IMR-90 (cell line): Measurements from ENCODE around the gene ANKRD10.

Experiments used
- CEBPB ChIP-seq: IDR thresholded peaks from 2 replicates; pipeline ENCODE4 v1.6.1; 2012; ENCODE audit warnings: low read depth, low read length, improper control_type of control experiment
- CHD1 ChIP-seq: IDR thresholded peaks from 2 replicates; pipeline ENCODE4 v1.6.1; 2012; ENCODE audit warnings: low read depth, low read length, improper control_type of control experiment
- CTCF ChIP-seq: conservative IDR thresholded peaks from 2 replicates; pipeline ENCODE4 v1.5.1; 2012; ENCODE audit warnings: mild to moderate bottlenecking, low read depth, low read length, improper control_type of control experiment
- FOS ChIP-seq: fragments of 150-350 bp; IDR thresholded peaks from 2 replicates; pipeline ENCODE4 v1.6.1; 2016; ENCODE audit warnings: low read depth, low read length
- MAFK ChIP-seq: IDR thresholded peaks from 2 replicates; pipeline ENCODE4 v1.6.1; 2012; ENCODE audit warnings: low read depth, low read length, improper control_type of control experiment
- MAZ ChIP-seq: IDR thresholded peaks from 2 replicates; pipeline ENCODE4 v1.6.1; 2012; ENCODE audit warnings: low read depth, mild to moderate bottlenecking, low read length, improper control_type of control experiment, moderate library complexity, borderline replicate concordance
- MXI1 ChIP-seq: IDR thresholded peaks from 2 replicates; pipeline ENCODE4 v1.6.1; 2012; ENCODE audit warnings: low read depth, mild to moderate bottlenecking, low read length, moderate library complexity, borderline replicate concordance
- POLR2A ChIP-seq: IDR thresholded peaks from 2 replicates; pipeline ENCODE4 v1.6.1; 2012; ENCODE audit warnings: mild to moderate bottlenecking, low read depth, low read length
- RCOR1 ChIP-seq: IDR thresholded peaks from 2 replicates; pipeline ENCODE4 v1.6.1; 2012; ENCODE audit warnings: mild to moderate bottlenecking, low read length, improper control_type of control experiment; ENCODE audit not compliant: insufficient replicate concordance
- RFX5 ChIP-seq: IDR thresholded peaks from 2 replicates; pipeline ENCODE4 v1.8.0; 2012; ENCODE audit warnings: low read depth, mild to moderate bottlenecking, low read length, moderate library complexity
- USF2 ChIP-seq: fragments of 150-350 bp; IDR thresholded peaks from 2 replicates; pipeline ENCODE4 v1.6.1; 2017; ENCODE audit warnings: mild to moderate bottlenecking, antibody characterized with exemption, low read length, low read depth

DNA sequence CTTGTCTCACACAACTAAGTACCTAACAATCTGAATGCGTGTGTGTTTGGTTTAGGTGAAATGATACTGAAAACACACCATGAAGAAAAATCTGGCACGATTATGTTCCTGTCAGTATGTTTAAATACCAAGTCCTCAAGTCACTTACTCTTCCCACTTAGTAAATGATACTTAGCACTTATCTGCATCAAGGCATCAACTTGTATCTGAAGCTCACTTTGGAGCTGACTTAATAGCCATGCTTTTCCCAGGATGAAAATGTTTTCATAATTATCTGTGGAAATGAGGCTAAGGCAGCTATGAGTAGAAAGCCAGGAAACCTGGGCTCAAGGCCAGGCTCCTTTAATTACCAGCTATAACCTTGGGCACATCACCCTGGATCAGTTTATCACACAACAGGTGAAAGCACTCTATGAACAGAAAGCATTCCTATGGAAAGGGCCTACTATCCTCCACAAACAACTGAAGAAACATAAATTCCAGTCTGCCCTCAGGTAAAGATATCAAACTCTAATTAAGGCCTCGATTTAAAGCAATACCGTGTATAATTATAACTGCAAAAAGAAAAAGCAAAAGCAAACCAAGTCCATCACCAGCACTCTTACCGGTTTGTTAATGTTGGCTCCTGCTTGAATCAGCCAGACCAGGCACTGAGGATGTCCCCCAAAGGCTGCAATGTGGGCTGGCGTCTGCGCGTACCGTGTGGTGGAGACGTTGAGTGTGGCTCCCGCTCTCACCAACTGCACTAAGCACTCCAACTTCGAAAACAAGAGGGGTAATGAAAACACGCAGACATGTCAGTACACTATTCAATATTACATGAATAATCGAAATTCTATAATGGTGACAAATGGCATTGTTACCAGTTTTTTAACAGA is 4.6 kb downstream of the ANKRD10 start:
- TF ChIP-seq CTCF, result no peak
- no peak for TF ChIP-seq USF2
- TF ChIP-seq POLR2A, result no peak
- no peak for TF ChIP-seq FOS
- TF ChIP-seq CHD1, result no peak
- no peak for TF ChIP-seq RCOR1
- TF ChIP-seq CEBPB, result no peak
- no peak for TF ChIP-seq MAZ
- TF ChIP-seq MXI1, result no peak
- no peak for TF ChIP-seq RFX5
- no peak for TF ChIP-seq MAFK
